ENCODE results near the gene MRNIP.
"Not testable (repeated sequence)": the region's sequence is repeated elsewhere in the genome, so short reads cannot be mapped to it uniquely, and the experiment has no call there.

Gene MRNIP

GRCh38 chr5:179887095-179887494, 28.5 kb upstream of the MRNIP start:
- DNase-seq: no peak

- no peak for DNase-seq
Measured at GRCh38 chr5:179886190-179886911, 27.7 kb upstream of the MRNIP start.

- no peak for DNase-seq
Measured at GRCh38 chr5:179885491-179886090, 27.0 kb upstream of the MRNIP start.

GRCh38 chr5:179883163-179883562, 24.5 kb upstream of the MRNIP start:
- DNase-seq: no peak

- DNase-seq: no peak
Measured at GRCh38 chr5:179882338-179882737, 23.7 kb upstream of the MRNIP start.

GRCh38 chr5:179880848-179881590, 22.4 kb upstream of the MRNIP start:
- no peak for DNase-seq

- no peak for DNase-seq
Measured at GRCh38 chr5:179880066-179880650, 21.5 kb upstream of the MRNIP start.

GRCh38 chr5:179879690-179880010, 21.0 kb upstream of the MRNIP start:
- no peak for DNase-seq

- DNase-seq: no peak
Measured at GRCh38 chr5:179879003-179879689, 20.5 kb upstream of the MRNIP start.

- DNase-seq: no peak
Measured at GRCh38 chr5:179878222-179879002, 19.8 kb upstream of the MRNIP start.

- DNase-seq: no peak
Measured at GRCh38 chr5:179876610-179876952, 18.0 kb upstream of the MRNIP start.

GRCh38 chr5:179875741-179876609, 17.4 kb upstream of the MRNIP start:
- no peak for DNase-seq

- no peak for DNase-seq
Measured at GRCh38 chr5:179874536-179875292, 16.1 kb upstream of the MRNIP start.

- no peak for DNase-seq
Measured at GRCh38 chr5:179874136-179874535, 15.5 kb upstream of the MRNIP start.

GRCh38 chr5:179873588-179874110, 15.0 kb upstream of the MRNIP start:
- DNase-seq: no peak

GRCh38 chr5:179872828-179873575, 14.4 kb upstream of the MRNIP start:
- no peak for DNase-seq

- no peak for DNase-seq
Measured at GRCh38 chr5:179872055-179872827, 13.6 kb upstream of the MRNIP start.

GRCh38 chr5:179871533-179871932, 12.9 kb upstream of the MRNIP start:
- not testable (repeated sequence) for DNase-seq

GRCh38 chr5:179870952-179871351, 12.3 kb upstream of the MRNIP start:
- no peak for DNase-seq
